ENCODE measurements around the gene PRRG2. TPM values are rescaled to one million over a fixed set of nuclear protein-coding genes. Genes with fewer than 3 reads are reported as not detected.

PRRG2 gene
- total and polyA plus RNA-seq, 9 of the 15 experiments (the other 6 are each of a cell fraction or from before 2014, with no cell fraction given), result 0.06 to 1.1 (median 0.33) TPM

DNA sequence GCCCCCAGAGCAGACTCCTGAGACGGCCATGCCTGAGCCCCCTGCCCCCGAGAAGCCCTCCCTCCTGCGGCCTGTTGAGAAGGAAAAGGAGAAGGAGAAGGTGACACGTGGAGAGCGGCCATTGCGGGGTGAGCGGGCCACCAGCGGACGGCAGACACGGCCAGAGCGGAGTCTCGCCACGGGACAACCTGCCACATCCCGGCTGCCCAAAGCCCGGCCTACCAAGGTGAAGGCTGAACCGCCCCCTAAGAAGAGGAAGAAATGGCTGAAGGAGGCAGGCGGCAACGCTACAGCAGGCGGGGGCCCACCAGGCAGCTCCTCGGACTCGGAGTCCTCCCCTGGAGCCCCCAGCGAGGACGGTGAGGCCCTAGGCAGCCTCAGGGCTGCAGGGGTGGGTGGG lies 34.7 kb downstream of the PRRG2 start:
- ChIA-PET POLR2A (no interaction called here), CTCF (ENCODE audit: low intra/inter-chr PET ratio) (no interaction called here)
- Histone ChIP-seq H3K4me1 (replicated peaks in 1 of 2; ENCODE audit: control insufficient read depth in 2 of 2, insufficient read depth in 2 of 2, low read length in 2 of 2) (peaks cover 0 to 10% of the 10 kb centered on the region in 2 experiments; a peak in 2 of 5 replicates), H3K27ac (ENCODE audit: extremely low read depth, low read depth, low read length) (no peak overlapping the region), H3K27me3 (ENCODE audit: control insufficient read depth in 2 of 2, insufficient read depth in 2 of 2, low read length in 2 of 2) (no peaks in the 10 kb centered on the region), H3K9me1 (ENCODE audit: control insufficient read depth, insufficient read depth, low read length) (peaks cover 2% of the 10 kb centered on the region), H3K36me3 (ENCODE audit: control insufficient read depth, insufficient read depth, low read length) (peaks cover 74% of the 10 kb centered on the region; the same call in 1 of the 3 replicates), H4K20me1 (replicated peaks; ENCODE audit: control insufficient read depth, insufficient read depth, low read length) (no peaks in the 10 kb centered on the region; the same call in 1 of the 2 replicates), H3K4me3 (no peak overlapping the region), H3K4me2 (ENCODE audit: insufficient read depth, low read length) (no peak overlapping the region), H3K9ac (ENCODE audit: insufficient read depth in 1 of 2, low read depth in 2 of 2, low read length in 2 of 2) (no peak overlapping the region), H3K9me3 (replicated peaks; ENCODE audit: control insufficient read depth, insufficient read depth, low read depth, low read length) (no peaks in the 10 kb centered on the region), H2AFZ (ENCODE audit: low read depth, low read length) (no peak overlapping the region), H3K79me2 (ENCODE audit: control insufficient read depth, insufficient read depth, low read length) (peaks cover 3% of the 10 kb centered on the region; the same call in 1 of the 3 replicates)
- BruUV-seq (replicated peaks), result no TSS peak
- ATAC-seq (no peak), DNase-seq (ENCODE audit: extremely low read depth in 1 of 4, low spot score in 3 of 4) (no peak), FAIRE-seq (no peak)
- no peak for TF ChIP-seq CTCF (IDR thresholded peaks at IDR 0.05 in 2 of 3, conservative IDR thresholded peaks at IDR 0.05 in 1 of 3; ENCODE audit: insufficient read depth in 2 of 3, low read depth in 1 of 3, low read length in 3 of 3)
- TF ChIP-seq MTF1 (CRISPR knock-in tag; IDR thresholded peaks at IDR 0.05; ENCODE audit: borderline replicate concordance), result no peak
- TF ChIP-seq PPARD (CRISPR knock-in tag; IDR thresholded peaks at IDR 0.05), result no peak
- TF ChIP-seq NFIX (CRISPR knock-in tag; IDR thresholded peaks at IDR 0.05; ENCODE audit: low read depth), result no peak
- no peak for TF ChIP-seq ZNF740 (CRISPR knock-in tag; IDR thresholded peaks at IDR 0.05)
- TF ChIP-seq ZNF740 (tag; IDR thresholded peaks at IDR 0.05), result no peak
- TF ChIP-seq YY1 (IDR thresholded peaks at IDR 0.05; ENCODE audit: borderline replicate concordance in 1 of 3, control insufficient read depth in 1 of 3, extremely low read depth in 1 of 3, insufficient read depth in 3 of 3, insufficient read length in 1 of 3, insufficient replicate concordance in 2 of 3, low read depth in 1 of 3, low read length in 2 of 3), result no peak
- TF ChIP-seq, protein P1, sequence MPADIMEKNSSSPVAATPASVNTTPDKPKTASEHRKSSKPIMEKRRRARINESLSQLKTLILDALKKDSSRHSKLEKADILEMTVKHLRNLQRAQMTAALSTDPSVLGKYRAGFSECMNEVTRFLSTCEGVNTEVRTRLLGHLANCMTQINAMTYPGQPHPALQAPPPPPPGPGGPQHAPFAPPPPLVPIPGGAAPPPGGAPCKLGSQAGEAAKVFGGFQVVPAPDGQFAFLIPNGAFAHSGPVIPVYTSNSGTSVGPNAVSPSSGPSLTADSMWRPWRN (IDR thresholded peaks at IDR 0.05; ENCODE audit: low read depth), result no peak
- no peak for TF ChIP-seq NFXL1 (CRISPR knock-in tag; IDR thresholded peaks at IDR 0.05)
- TF ChIP-seq HMBOX1 (IDR thresholded peaks at IDR 0.05), result no peak
- TF ChIP-seq SMARCA5 (IDR thresholded peaks at IDR 0.05), result no peak
- TF ChIP-seq ZNF589 (CRISPR knock-in tag; IDR thresholded peaks at IDR 0.05; ENCODE audit: low read depth), result no peak
- TF ChIP-seq PURB (CRISPR knock-in tag; IDR thresholded peaks at IDR 0.05; ENCODE audit: low read depth), result no peak
- TF ChIP-seq HNRNPLL (IDR thresholded peaks at IDR 0.05; ENCODE audit: low read depth, low read length, poor library complexity, severe bottlenecking), result no peak
- no peak for TF ChIP-seq BRF2 (IDR thresholded peaks at IDR 0.05; ENCODE audit: borderline replicate concordance, insufficient read depth, insufficient read length)
- 94% methylated on average over 14 of the region's 23 CpGs for WGBS (ENCODE audit: insufficient coverage, low coverage, missing lambda C conversion rate)
- intact Hi-C loops (cut with micrococcal nuclease), result no loop called here
- in situ Hi-C loops (cut with MboI), result no loop called here
